ENCODE data around the gene SCN5A. TPM values are rescaled to one million over a fixed set of nuclear protein-coding genes. Genes with fewer than 3 reads are reported as not detected.

Gene SCN5A
- total and polyA plus RNA-seq, 2 of the 4 experiments (the other 2 are of a cell fraction), result 1.9 to 2.0 TPM

- no peak overlapping the region for H4K8ac ChIP-seq (ENCODE audit: low read depth in 2 of 2, low read length in 2 of 2)
- no peak overlapping the region for H2AK9ac ChIP-seq (replicated peaks; ENCODE audit: low read depth, low read length, poor library complexity)
- H2AK5ac ChIP-seq (ENCODE audit: low read depth, low read length), result no peak overlapping the region
- ChIA-PET POLR2A (ENCODE audit: unreplicated experiment) (no interaction called here), CTCF (no interaction called here)
- H3K9me1 ChIP-seq (ENCODE audit: insufficient read depth, low read length), result peaks cover 7% of the 10 kb centered on the region; the same call in 1 of the 2 replicates
- no peak overlapping the region for H3K4me2 ChIP-seq (ENCODE audit: low read depth, low read length)
- no peak overlapping the region for H3K4me3 ChIP-seq (ENCODE audit: insufficient read depth, low read depth, low read length)
- H4K20me1 ChIP-seq (ENCODE audit: insufficient read depth, low read length), result no peaks in the 10 kb centered on the region
- in situ Hi-C loops (cut with MboI; ENCODE audit: low sequenced_read_pairs) (no loop called here), dilution Hi-C loops (cut with HindIII; ENCODE audit: low sequenced_read_pairs, unreplicated experiment) (no loop called here), intact Hi-C loops (cut with micrococcal nuclease) (no loop called here)
- no peak overlapping the region for H4K91ac ChIP-seq (ENCODE audit: insufficient read depth, low read depth, low read length)
- ATAC-seq (ENCODE audit: low read depth), result no peak
- peaks cover 0 to 2% of the 10 kb centered on the region in 2 experiments; a peak in 2 of 4 replicates for H3K79me1 ChIP-seq (ENCODE audit: low read depth in 1 of 2, low read length in 2 of 2)
- no peak overlapping the region for H2BK20ac ChIP-seq (ENCODE audit: low read depth, low read length)
- H3K9me3 ChIP-seq (ENCODE audit: control insufficient read depth, insufficient read depth, low read length), result no peaks in the 10 kb centered on the region
- H2BK5ac ChIP-seq (ENCODE audit: low read depth, low read length, poor library complexity, severe bottlenecking), result no peak overlapping the region
- no peak overlapping the region for H3K14ac ChIP-seq (replicated peaks; ENCODE audit: low read depth, low read length)
- DNase-seq, result no peak
- H3K23ac ChIP-seq (ENCODE audit: low read depth, low read length), result no peak overlapping the region
- no peaks in the 10 kb centered on the region for H3K27me3 ChIP-seq (ENCODE audit: control insufficient read depth, insufficient read depth, low read length)
- no peak overlapping the region for H3K18ac ChIP-seq (ENCODE audit: low read depth, low read length)
- H3K56ac ChIP-seq (ENCODE audit: extremely low read depth, insufficient read depth, low read length), result no peak overlapping the region
- H3K4me1 ChIP-seq (ENCODE audit: control insufficient read depth, insufficient read depth, low read length), result no peaks in the 10 kb centered on the region
- H4K5ac ChIP-seq (ENCODE audit: low read depth, low read length), result no peak overlapping the region
- no peak overlapping the region for H2BK120ac ChIP-seq (ENCODE audit: low read depth, low read length)
- no peak overlapping the region for H3K9ac ChIP-seq (ENCODE audit: low read depth, low read length)
- H3K36me3 ChIP-seq (ENCODE audit: control insufficient read depth, insufficient read depth, low read length), result peaks cover 4% of the 10 kb centered on the region
- no TSS peak for BruUV-seq (replicated peaks)
- no peak overlapping the region for H3K27ac ChIP-seq (ENCODE audit: insufficient read depth, low read length)
- no CpG with 5 or more reads among the region's 3 CpGs for WGBS, 2 experiments (ENCODE audit: extremely low coverage in 2 of 2, insufficient read length in 1 of 2)
- TF ChIP-seq BHLHE40 (IDR thresholded peaks at IDR 0.05; ENCODE audit: low read depth, low read length), result no peak
- TF ChIP-seq FOS (IDR thresholded peaks at IDR 0.05; ENCODE audit: low read depth, low read length), result no peak
- TF ChIP-seq, protein P1, sequence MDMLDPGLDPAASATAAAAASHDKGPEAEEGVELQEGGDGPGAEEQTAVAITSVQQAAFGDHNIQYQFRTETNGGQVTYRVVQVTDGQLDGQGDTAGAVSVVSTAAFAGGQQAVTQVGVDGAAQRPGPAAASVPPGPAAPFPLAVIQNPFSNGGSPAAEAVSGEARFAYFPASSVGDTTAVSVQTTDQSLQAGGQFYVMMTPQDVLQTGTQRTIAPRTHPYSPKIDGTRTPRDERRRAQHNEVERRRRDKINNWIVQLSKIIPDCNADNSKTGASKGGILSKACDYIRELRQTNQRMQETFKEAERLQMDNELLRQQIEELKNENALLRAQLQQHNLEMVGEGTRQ (IDR thresholded peaks at IDR 0.05; ENCODE audit: low read depth, low read length), result no peak
- TF ChIP-seq RCOR1 (IDR thresholded peaks at IDR 0.05; ENCODE audit: insufficient replicate concordance, low read length), result no peak
- no peak for TF ChIP-seq CEBPB (IDR thresholded peaks at IDR 0.05; ENCODE audit: low read depth, low read length)
- H2BK15ac ChIP-seq (ENCODE audit: low read depth, low read length), result no peak overlapping the region
- H3K4ac ChIP-seq (ENCODE audit: low read depth, low read length), result no peak overlapping the region
- H2AFZ ChIP-seq (replicated peaks; ENCODE audit: low read length, poor library complexity), result no peak overlapping the region
Observed at GRCh38 chr3:38532529-38532928, 117.0 kb downstream of the SCN5A start.

Data from IMR-90 (cell line).